Esophagus muscularis mucosa (tissue), 4 donors: ENCODE measurements around the gene SV2B.

ENCODE experiments used
- CTCF ChIP-seq, 3 experiments: fragments of 200-600 bp in 2 of 3; fragments of 450-650 bp in 1 of 3; sonication (generic) in 2 of 3; IDR thresholded peaks; one replicate each; pipeline ENCODE4 v1.5.1; 2017 to 2019; ENCODE audit warnings: antibody characterized with exemption in 3 of 3, mild to moderate bottlenecking in 2 of 3, moderate library complexity in 1 of 3
- EP300 ChIP-seq: sonication (generic); formaldehyde crosslinking; IDR thresholded peaks from one replicate; pipeline ENCODE4 v1.6.1; 2017; ENCODE audit warnings: antibody characterized with exemption
- POLR2A ChIP-seq: fragments of 450-650 bp; IDR thresholded peaks from one replicate; pipeline ENCODE4 v1.6.1; 2017; ENCODE audit warnings: antibody characterized with exemption, moderate library complexity, mild to moderate bottlenecking, low read depth
- POLR2AphosphoS5 ChIP-seq, 2 donors: sonication (generic); formaldehyde crosslinking; IDR thresholded peaks; one replicate each; pipeline ENCODE4 v1.6.1; 2017; ENCODE audit warnings: antibody characterized with exemption in 2 of 2

GRCh38 chr15:91308199-91308598 lies 208.1 kb downstream of the SV2B start:
- TF ChIP-seq POLR2AphosphoS5 (IDR thresholded peaks at IDR 0.05) (no peak), CTCF (IDR thresholded peaks at IDR 0.05) (no peak), POLR2A (no peak), EP300 (no peak)
